H1 (cell line): Measurements from ENCODE around the gene NR2F1.

ENCODE experiments used
- EP300 ChIP-seq, 2 experiments: IDR thresholded peaks; 1 replicate in 1 of 2; 2 replicates in 1 of 2; pipeline ENCODE4 v1.6.1; 2011 to 2012; ENCODE audit warnings: low read depth in 2 of 2, low read length in 2 of 2, mild to moderate bottlenecking in 2 of 2, borderline replicate concordance in 1 of 2, inconsistent platforms in 1 of 2, moderate library complexity in 1 of 2
- GTF2F1 ChIP-seq: IDR thresholded peaks from 2 replicates; pipeline ENCODE4 v1.6.1; 2012; ENCODE audit warnings: low read depth, low read length, improper control_type of control experiment, borderline replicate concordance
- HDAC2 ChIP-seq, 2 experiments: fragments of 300-600 bp in 1 of 2; sonication (generic) in 1 of 2; IDR thresholded peaks; 2 replicates each; pipeline ENCODE4 v1.6.1; 2011 to 2012; ENCODE audit warnings: low read depth in 2 of 2, low read length in 2 of 2, mild to moderate bottlenecking in 2 of 2, moderate library complexity in 2 of 2, borderline replicate concordance in 1 of 2, inconsistent platforms in 1 of 2
- POLR2A ChIP-seq, 2 experiments: IDR thresholded peaks; 1 replicate in 1 of 2; 2 replicates in 1 of 2; pipeline ENCODE4 v1.6.1; 2011; ENCODE audit warnings: low read depth in 2 of 2, low read length in 2 of 2, mild to moderate bottlenecking in 2 of 2; ENCODE audit errors: control extremely low read depth in 1 of 2
- POLR2AphosphoS5 ChIP-seq: IDR thresholded peaks from 2 replicates; pipeline ENCODE4 v1.6.1; 2011; ENCODE audit warnings: low read depth, low read length
- TAF1 ChIP-seq: IDR thresholded peaks from 2 replicates; pipeline ENCODE4 v1.6.1; 2011; ENCODE audit warnings: mild to moderate bottlenecking, low read depth, low read length
- YY1 ChIP-seq: IDR thresholded peaks from 2 replicates; pipeline ENCODE4 v1.6.1; 2011; ENCODE audit warnings: low read depth, mild to moderate bottlenecking, low read length
- TF ChIP-seq, protein P1 (sequence below), 3 experiments: IDR thresholded peaks; 1 replicate in 2 of 3; 2 replicates in 1 of 3; pipeline versions ENCODE4 v1.5.1 to v1.6.1; 2011; ENCODE audit warnings: low read length in 3 of 3, mild to moderate bottlenecking in 3 of 3, inconsistent platforms in 2 of 3, low read depth in 1 of 3, moderate library complexity in 1 of 3; ENCODE audit not compliant: insufficient read depth in 1 of 3; ENCODE audit errors: control extremely low read depth in 1 of 3

DNA sequence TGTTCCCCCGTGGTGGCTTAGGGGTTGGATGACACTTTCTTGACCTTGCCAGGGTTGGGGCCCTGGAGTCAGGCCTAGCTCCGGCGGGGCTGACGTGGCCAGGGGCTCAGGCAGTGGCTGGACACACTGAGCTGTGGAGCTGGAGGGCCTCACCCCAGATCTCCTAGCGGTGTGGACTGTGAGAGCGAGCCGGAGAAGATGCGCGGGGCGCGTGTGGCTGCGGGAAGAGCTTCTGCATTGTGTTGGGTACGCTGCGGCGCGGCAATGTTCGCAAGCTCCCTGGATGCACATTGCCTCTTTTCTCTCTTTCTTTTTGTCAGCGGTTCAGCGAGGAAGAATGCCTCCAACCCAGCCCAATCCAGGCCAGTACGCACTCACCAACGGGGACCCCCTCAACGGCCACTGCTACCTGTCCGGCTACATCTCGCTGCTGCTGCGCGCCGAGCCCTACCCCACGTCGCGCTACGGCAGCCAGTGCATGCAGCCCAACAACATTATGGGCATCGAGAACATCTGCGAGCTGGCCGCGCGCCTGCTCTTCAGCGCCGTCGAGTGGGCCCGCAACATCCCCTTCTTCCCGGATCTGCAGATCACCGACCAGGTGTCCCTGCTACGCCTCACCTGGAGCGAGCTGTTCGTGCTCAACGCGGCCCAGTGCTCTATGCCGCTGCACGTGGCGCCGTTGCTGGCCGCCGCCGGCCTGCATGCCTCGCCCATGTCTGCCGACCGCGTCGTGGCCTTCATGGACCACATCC, 4.8 kb downstream of the NR2F1 start:
- no peak for TF ChIP-seq GTF2F1
- no peak for TF ChIP-seq POLR2A (IDR thresholded peaks at IDR 0.05; ENCODE audit: control extremely low read depth in 1 of 2, low read depth in 2 of 2, low read length in 2 of 2)
- no peak for TF ChIP-seq POLR2AphosphoS5
- TF ChIP-seq, protein P1, sequence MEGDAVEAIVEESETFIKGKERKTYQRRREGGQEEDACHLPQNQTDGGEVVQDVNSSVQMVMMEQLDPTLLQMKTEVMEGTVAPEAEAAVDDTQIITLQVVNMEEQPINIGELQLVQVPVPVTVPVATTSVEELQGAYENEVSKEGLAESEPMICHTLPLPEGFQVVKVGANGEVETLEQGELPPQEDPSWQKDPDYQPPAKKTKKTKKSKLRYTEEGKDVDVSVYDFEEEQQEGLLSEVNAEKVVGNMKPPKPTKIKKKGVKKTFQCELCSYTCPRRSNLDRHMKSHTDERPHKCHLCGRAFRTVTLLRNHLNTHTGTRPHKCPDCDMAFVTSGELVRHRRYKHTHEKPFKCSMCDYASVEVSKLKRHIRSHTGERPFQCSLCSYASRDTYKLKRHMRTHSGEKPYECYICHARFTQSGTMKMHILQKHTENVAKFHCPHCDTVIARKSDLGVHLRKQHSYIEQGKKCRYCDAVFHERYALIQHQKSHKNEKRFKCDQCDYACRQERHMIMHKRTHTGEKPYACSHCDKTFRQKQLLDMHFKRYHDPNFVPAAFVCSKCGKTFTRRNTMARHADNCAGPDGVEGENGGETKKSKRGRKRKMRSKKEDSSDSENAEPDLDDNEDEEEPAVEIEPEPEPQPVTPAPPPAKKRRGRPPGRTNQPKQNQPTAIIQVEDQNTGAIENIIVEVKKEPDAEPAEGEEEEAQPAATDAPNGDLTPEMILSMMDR (IDR thresholded peaks at IDR 0.05; ENCODE audit: control extremely low read depth in 1 of 3, insufficient read depth in 1 of 3, low read depth in 1 of 3, low read length in 3 of 3): no peak
- no peak for TF ChIP-seq HDAC2 (IDR thresholded peaks at IDR 0.05; ENCODE audit: borderline replicate concordance in 1 of 2, low read depth in 2 of 2, low read length in 2 of 2)
- TF ChIP-seq TAF1: no peak
- TF ChIP-seq EP300 (IDR thresholded peaks at IDR 0.05; ENCODE audit: borderline replicate concordance in 1 of 2, low read depth in 2 of 2, low read length in 2 of 2): no peak
- TF ChIP-seq YY1: no peak
